ENCODE data around the gene CPT2. TPM values are rescaled to one million over a fixed set of nuclear protein-coding genes. Genes with fewer than 3 reads are reported as not detected.
A peak's percentile ranks its signal among the peaks of the same experiment; 100 is the strongest.
"Not testable (repeated sequence)": the region's sequence is repeated elsewhere in the genome, so short reads cannot be mapped to it uniquely, and the experiment has no call there.

Gene CPT2
- total RNA-seq, 2 experiments from 2014 or later, result 15.5 to 18.1 TPM

GRCh38 chr1:53188099-53188498, 8.5 kb upstream of the CPT2 start:
- Mint-ChIP-seq H3K36me3 (no peaks in the 10 kb centered on the region), H3K4me1 (peaks cover 1% of the 10 kb centered on the region), H3K27ac (no peak overlapping the region), H3K4me3 (no peak overlapping the region), H3K9me3 (no peaks in the 10 kb centered on the region), H3K27me3 (peaks cover 13% of the 10 kb centered on the region)
- no peak for DNase-seq
- POLR2A ChIA-PET, result no interaction called here
- no peak for ATAC-seq (ENCODE audit: low read depth)

DNA sequence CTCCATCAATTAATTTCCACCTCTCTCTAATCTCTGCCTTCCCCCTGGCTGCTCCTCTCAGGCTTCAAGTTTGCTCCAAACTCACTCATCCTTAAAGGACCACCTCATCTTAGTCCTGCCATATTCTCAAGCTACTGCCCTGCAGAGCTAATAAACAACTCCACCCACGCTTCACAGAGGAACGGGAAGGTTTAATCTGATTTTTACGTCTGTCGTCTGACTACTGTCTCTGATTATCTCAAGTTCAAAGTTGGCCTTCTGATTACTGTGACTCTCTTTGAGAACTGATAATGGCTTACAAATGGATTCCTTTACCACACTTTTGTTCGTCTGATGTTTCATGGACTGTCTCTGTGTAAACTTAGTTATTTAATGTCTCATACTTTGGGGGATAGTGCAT, 7.6 kb upstream of the CPT2 start:
- Mint-ChIP-seq H3K36me3 (no peaks in the 10 kb centered on the region), H3K4me1 (peaks cover 1% of the 10 kb centered on the region), H3K4me3 (no peak overlapping the region), H3K27ac (no peak overlapping the region), H3K27me3 (peaks cover 13% of the 10 kb centered on the region), H3K9me3 (no peaks in the 10 kb centered on the region)
- ATAC-seq (ENCODE audit: low read depth) (no peak), DNase-seq (no peak)
- POLR2A ChIA-PET, result no interaction called here

DNA sequence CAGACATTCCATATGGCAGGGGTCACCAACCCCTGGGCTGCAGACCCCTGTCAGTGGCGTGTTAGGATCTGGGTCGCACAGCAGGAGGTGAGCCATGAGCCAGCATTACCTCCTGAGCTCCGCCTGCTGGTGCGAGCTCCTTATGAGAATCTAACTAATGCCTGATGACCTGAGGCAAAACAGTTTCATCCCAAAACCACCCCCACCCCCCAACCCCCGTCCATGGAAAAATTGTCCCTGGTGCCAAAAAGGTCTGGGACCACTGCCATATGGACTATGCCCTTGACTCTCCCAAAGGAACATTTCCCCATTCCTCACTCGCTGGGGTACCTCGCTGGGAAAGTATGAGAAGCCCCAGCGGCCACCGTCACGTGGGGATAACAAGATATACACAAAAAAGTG, 6.4 kb upstream of the CPT2 start:
- no peak overlapping the region for H3K4me3 Mint-ChIP-seq
- ATAC-seq (ENCODE audit: low read depth) (no peak), DNase-seq (no peak)
- no peaks in the 10 kb centered on the region for H3K36me3 Mint-ChIP-seq
- H3K27me3 Mint-ChIP-seq, result peaks cover 13% of the 10 kb centered on the region
- POLR2A ChIA-PET, result no interaction called here
- H3K27ac Mint-ChIP-seq, result no peak overlapping the region
- H3K4me1 Mint-ChIP-seq, result peaks cover 1% of the 10 kb centered on the region
- no peaks in the 10 kb centered on the region for H3K9me3 Mint-ChIP-seq

GRCh38 chr1:53195246-53196016, 1.2 kb upstream of the CPT2 start:
- Mint-ChIP-seq H3K4me3 (peak overlapping the region; percentile 28), H3K4me1 (peaks cover 22% of the 10 kb centered on the region), H3K9me3 (no peaks in the 10 kb centered on the region), H3K27ac (peak overlapping the region; percentile 69), H3K27me3 (no peaks in the 10 kb centered on the region), H3K36me3 (peaks cover 9% of the 10 kb centered on the region)
- no peak for ATAC-seq (ENCODE audit: low read depth)
- no peak for DNase-seq
- POLR2A ChIA-PET, result interaction anchor here (1.4 to 4.3 kb wide), 2 partner anchors 24 to 42 kb away, joined by 3 to 18 read pairs; partner anchors contain the start of gene CZIB

- Mint-ChIP-seq H3K4me1 (peaks cover 22% of the 10 kb centered on the region), H3K27ac (peak overlapping the region; percentile 91), H3K9me3 (no peaks in the 10 kb centered on the region), H3K27me3 (no peaks in the 10 kb centered on the region), H3K36me3 (peaks cover 11% of the 10 kb centered on the region), H3K4me3 (peak overlapping the region; percentile 87)
- DNase-seq, result no peak
- POLR2A ChIA-PET, result interaction anchor here (0.5 to 4.3 kb wide), 7 partner anchors 21 to 643 kb away, joined by 3 to 18 read pairs (median 3); partner anchors contain the start of genes CZIB and TUT4
- ATAC-seq (ENCODE audit: low read depth), result peak; percentile 24
Observed at GRCh38 chr1:53196017-53196484, 573 bp upstream of the CPT2 start.

- no peaks in the 10 kb centered on the region for H3K9me3 Mint-ChIP-seq
- no peaks in the 10 kb centered on the region for H3K27me3 Mint-ChIP-seq
- H3K4me3 Mint-ChIP-seq, result peak overlapping the region; percentile 90
- peaks cover 21% of the 10 kb centered on the region for H3K4me1 Mint-ChIP-seq
- peaks cover 15% of the 10 kb centered on the region for H3K36me3 Mint-ChIP-seq
- ATAC-seq (ENCODE audit: low read depth), result no peak
- POLR2A ChIA-PET, result interaction anchor here (0.6 to 4.3 kb wide), 2 partner anchors 22 to 40 kb away, joined by 3 to 18 read pairs; partner anchors contain the start of gene CZIB
- DNase-seq, result no peak
- H3K27ac Mint-ChIP-seq, result peak overlapping the region; percentile 96
Observed at GRCh38 chr1:53197291-53198200, 922 bp downstream of the CPT2 start.

DNA sequence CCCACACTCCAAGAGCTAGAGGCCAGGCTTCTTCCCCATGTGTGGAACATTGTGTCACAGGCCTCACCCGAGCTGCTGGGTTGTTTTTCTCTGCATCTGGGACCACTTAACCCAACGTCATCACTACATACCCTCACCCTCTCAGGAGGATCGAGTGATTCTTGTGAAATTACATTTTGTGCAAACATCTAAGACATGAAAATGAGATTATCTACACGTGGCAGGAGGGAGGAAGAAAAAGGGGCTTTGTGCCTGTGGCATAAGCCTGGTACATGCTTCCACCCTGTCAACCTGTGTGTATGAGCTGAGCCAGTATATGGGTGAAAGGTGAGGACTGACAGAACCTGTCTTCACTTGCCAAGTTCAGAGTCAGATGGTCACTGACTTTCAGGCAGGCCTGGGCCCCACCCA, 1.6 kb downstream of the CPT2 start:
- Mint-ChIP-seq H3K4me3 (peak overlapping the region; percentile 90), H3K9me3 (no peaks in the 10 kb centered on the region), H3K27ac (peak overlapping the region; percentile 96), H3K27me3 (no peaks in the 10 kb centered on the region), H3K36me3 (peaks cover 21% of the 10 kb centered on the region), H3K4me1 (peaks cover 21% of the 10 kb centered on the region)
- DNase-seq (no peak), ATAC-seq (ENCODE audit: low read depth) (no peak)
- POLR2A ChIA-PET, result interaction anchor here (0.6 to 4.3 kb wide), 2 partner anchors 22 to 39 kb away, joined by 3 to 18 read pairs; partner anchors contain the start of gene CZIB

DNA sequence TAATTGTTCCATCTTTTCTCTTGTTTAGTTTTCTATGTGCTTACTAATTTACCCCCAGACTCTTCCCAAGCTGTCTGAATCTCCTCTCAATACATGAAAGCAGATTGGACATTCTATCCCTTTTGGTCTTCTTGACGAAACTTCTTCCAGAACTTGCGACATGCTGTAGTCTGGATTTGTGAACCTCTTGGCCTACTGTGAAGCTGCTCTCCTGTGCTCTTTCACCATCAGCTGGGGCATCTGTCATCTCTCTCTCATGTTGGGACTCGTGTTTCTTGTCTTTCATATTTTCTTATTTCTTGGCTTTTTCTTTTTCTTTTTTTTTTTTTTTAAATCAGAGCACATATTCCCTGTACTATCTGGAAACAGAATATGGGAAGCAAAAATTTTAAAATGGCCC, 6.8 kb downstream of the CPT2 start:
- Mint-ChIP-seq H3K4me1 (no peaks in the 10 kb centered on the region), H3K36me3 (peaks cover 60% of the 10 kb centered on the region), H3K27ac (no peak overlapping the region), H3K9me3 (peaks cover 14% of the 10 kb centered on the region), H3K27me3 (no peaks in the 10 kb centered on the region), H3K4me3 (no peak overlapping the region)
- POLR2A ChIA-PET, result no interaction called here
- DNase-seq, result no peak
- ATAC-seq (ENCODE audit: low read depth), result no peak

DNA sequence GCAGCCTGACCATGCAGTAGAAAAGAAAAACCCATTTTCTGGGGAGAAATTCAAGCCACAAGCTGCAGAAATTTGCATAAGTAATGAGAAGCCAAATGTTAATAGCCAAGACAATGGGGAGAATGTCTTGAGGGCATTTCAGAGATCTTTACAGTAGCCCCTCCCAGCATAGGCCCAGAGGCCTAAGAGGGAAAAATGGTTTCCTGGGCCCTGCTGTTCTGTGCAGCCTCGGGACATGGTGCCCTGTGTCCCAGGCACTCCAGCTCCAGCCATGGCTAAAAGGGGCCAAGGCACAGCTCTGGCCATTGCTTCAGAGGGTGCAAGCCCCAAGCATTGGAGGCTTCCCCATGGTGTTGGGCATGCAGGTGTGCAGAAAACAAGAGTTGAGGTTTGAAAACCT, 8.9 kb downstream of the CPT2 start:
- H3K27ac Mint-ChIP-seq; H3K4me1 Mint-ChIP-seq; ATAC-seq (ENCODE audit: low read depth); POLR2A ChIA-PET; DNase-seq; H3K4me3 Mint-ChIP-seq; H3K27me3 Mint-ChIP-seq: not testable (repeated sequence)
- Mint-ChIP-seq H3K36me3 (peaks cover 64% of the 10 kb centered on the region), H3K9me3 (peaks cover 14% of the 10 kb centered on the region)

DNA sequence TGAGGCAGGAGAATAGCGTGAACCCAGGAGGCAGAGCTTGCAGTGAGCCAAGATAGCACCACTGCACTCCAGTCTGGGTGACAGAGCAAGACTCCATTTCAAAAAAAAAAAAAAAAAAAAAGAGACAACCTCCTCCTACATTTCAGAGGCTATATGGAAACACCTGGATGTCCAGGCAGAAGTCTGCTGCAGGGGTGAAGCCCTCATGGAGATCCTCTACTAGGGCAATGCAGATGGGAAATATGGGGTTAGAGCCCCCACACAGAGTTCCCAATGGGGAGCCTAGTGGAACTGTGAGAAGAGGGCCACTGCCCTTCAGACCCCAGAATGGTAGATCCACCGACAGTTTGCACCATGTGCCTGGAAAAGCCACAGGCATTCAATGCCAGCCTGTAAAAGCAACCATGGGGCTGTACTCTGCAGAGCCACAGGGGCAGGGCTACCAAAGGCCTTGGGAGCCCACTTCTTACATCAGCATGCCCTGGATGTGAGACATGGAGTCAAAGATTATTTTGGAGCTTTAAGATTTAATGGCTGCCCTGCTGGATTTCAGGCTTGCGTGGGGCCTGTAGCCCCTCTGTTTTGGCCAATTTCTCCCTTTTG, 9.6 kb downstream of the CPT2 start:
- DNase-seq; POLR2A ChIA-PET; H3K4me1 Mint-ChIP-seq; H3K27ac Mint-ChIP-seq; H3K27me3 Mint-ChIP-seq; H3K4me3 Mint-ChIP-seq; ATAC-seq (ENCODE audit: low read depth): not testable (repeated sequence)
- peaks cover 62% of the 10 kb centered on the region for H3K36me3 Mint-ChIP-seq
- peaks cover 14% of the 10 kb centered on the region for H3K9me3 Mint-ChIP-seq

- DNase-seq (no peak), ATAC-seq (ENCODE audit: low read depth) (no peak)
- POLR2A ChIA-PET, result no interaction called here
- peak overlapping the region; percentile 34 for H3K27ac Mint-ChIP-seq
- no peaks in the 10 kb centered on the region for H3K4me1 Mint-ChIP-seq
- H3K4me3 Mint-ChIP-seq, result no peak overlapping the region
- H3K9me3 Mint-ChIP-seq, result peaks cover 14% of the 10 kb centered on the region
- no peaks in the 10 kb centered on the region for H3K27me3 Mint-ChIP-seq
- H3K36me3 Mint-ChIP-seq, result peaks cover 63% of the 10 kb centered on the region
Observed at GRCh38 chr1:53206735-53207379, 10.2 kb downstream of the CPT2 start.

DNA sequence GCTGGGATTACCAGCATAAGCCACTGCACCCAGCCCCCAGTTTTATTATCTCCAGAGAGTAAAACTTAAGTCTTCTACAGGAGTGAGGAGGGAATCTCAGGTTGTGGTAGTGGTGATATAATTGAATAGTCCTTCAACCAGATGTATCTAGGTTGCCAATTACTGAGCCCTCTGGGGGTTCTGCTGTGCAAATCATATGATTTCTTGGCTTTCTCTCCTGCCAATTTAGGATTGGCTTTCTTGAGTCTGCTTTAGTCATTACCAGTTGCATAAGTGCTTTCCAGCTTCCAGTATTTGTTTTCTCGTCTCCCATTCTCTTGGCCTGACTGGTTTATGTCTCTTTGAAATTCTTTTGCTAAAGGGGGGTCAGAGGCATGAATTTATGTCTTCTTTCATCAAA, 11.1 kb downstream of the CPT2 start:
- Mint-ChIP-seq H3K27ac (no peak overlapping the region), H3K9me3 (peaks cover 14% of the 10 kb centered on the region), H3K4me3 (no peak overlapping the region), H3K4me1 (no peaks in the 10 kb centered on the region), H3K27me3 (no peaks in the 10 kb centered on the region), H3K36me3 (peaks cover 62% of the 10 kb centered on the region)
- DNase-seq (no peak), ATAC-seq (ENCODE audit: low read depth) (no peak)
- POLR2A ChIA-PET, result no interaction called here

- Mint-ChIP-seq H3K36me3 (peaks cover 40% of the 10 kb centered on the region), H3K27ac (no peak overlapping the region), H3K27me3 (no peaks in the 10 kb centered on the region), H3K4me1 (no peaks in the 10 kb centered on the region), H3K4me3 (no peak overlapping the region), H3K9me3 (peaks cover 8% of the 10 kb centered on the region)
- no peak for DNase-seq
- ATAC-seq (ENCODE audit: low read depth), result no peak
- POLR2A ChIA-PET, result no interaction called here
Observed at GRCh38 chr1:53210352-53210751, 13.7 kb downstream of the CPT2 start.
